Measurements from ENCODE around the gene LRRC75B.

The LRRC75B gene

DNA sequence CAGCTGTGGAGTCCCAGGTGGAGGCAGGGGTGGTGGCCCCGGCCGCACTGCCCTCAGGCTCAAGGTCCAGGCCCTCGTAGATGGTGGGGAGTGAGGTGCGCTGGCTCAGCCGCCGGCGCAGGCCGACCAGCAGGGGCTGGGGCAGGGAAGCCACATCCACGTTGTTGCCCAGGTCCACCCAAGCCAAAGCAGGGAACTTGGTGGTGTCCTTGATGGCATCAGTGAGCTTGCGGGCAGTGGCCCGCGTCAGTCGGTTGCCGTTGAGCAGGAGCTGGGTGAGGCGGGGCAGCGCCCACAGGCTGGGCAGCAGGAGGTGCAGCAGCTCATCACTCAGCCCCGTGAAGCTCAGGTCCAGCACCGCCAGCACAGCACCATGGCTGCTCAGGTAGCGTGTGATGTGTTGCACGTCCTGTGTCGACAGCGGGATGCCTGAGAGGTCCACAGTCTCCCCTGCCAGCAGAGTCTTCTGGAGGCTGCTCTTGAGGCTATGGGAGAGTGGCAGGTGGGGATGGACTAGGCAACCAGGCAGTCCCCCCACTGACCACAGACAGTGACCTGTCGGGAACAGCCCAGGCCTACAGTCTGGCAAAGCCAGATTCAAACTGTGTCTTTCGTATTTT lies 6.8 kb downstream of the LRRC75B start:
- no peak for DNase-seq

GRCh38 chr22:24585461-24585860 lies 7.4 kb downstream of the LRRC75B start:
- DNase-seq = no peak

DNA sequence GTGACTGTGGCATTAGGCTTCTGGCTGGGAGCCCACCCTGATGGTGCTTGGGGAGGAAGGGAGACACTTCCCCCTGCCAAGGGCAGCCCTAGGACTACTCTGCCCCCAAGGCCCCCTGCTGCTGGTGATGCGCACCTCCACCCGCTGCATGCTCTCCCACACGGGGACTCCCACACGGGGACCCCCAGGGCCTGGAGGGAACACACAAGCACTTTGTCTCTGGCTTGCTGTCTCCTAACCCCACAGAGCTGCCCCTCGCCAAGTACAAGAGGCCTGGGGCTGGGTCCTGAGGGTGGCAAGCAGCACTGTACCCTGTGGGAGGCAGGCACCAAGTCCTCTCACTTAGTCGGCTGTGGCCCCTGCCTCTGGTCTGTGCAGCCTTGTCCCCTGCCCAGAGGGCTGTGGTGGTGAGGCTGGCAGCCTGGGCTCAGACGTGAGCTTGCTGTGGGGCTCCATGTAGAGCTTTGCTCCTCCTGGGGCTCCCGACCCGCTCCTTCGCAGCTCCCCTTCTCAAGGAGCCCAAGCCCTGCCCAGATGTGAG lies 7.9 kb downstream of the LRRC75B start:
- DNase-seq = no peak

DNA sequence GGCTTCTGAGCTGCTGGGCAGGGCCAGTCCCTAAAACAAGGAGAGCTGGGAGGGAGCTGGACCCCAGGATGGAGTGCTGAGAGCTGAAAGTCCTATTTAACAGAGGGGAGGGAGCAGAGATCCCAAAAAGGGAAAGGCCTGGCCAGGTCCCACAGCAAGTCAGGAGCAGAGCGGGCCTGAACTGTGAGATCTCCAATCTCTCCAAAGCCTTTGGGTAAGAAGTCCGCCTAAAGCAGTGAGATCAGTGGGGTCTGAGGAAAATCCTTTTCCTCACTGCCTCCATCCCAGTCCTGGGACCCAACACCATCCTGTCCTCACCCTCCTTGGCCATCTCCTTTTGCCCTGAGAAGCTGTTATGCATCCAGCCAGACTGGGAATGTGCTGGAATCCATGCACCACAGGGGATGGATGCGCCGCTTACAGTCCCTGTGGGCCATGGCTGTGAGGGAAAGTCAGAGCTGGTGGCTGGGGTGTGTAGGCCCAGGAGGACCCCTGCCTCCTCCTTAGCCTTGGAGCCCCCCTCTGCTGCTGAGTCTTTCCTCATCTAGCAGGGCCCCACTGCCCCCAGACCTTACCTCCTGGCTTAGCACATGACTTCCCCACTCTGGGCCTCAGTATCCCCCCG lies 8.6 kb downstream of the LRRC75B start:
- no peak for DNase-seq

DNA sequence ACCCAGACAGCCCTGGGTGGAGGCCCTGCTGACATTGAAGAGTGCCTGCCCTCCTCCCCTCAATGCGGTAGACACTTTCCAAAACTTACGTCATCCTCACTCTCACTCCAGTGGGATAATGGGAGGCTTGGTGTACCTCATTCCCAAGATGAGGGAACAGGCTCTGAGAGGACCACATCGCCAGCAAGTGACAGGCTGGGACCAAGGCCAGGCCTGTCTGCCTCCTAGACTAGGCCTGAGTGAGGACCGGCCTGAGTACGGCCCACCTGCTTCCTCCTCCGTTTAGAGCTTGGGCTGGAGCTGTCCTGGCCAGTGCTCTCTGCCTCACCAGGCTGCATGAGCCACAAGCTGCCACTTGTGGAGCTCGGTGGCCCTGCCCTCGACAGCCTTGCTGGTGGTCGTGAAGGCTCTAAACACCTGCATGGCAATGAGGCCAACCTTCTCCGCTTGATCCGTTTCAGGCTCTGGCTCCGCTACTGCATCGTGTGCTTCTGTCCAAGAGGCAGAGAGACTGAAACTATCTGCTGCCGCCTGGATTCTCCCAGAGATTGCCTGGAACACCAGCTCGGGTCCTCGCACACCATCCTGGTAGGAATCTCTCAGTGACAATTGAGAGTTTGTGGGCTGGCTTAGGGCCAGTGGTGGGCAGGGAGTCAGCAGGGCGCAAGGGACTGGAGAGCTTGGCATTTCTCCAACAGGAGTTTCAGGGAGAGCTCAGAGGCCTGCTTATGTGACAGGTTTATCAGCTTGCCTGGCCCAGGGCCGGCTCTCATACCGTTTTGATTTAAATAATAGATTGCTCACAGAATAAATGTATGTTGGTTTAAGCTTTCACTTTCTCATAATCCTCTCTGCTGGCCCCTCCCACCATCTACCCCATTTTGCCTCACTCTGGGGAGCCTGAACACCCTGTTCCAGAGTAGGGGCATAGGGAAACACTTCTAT lies 9.4 kb downstream of the LRRC75B start:
- DNase-seq = no peak

DNA sequence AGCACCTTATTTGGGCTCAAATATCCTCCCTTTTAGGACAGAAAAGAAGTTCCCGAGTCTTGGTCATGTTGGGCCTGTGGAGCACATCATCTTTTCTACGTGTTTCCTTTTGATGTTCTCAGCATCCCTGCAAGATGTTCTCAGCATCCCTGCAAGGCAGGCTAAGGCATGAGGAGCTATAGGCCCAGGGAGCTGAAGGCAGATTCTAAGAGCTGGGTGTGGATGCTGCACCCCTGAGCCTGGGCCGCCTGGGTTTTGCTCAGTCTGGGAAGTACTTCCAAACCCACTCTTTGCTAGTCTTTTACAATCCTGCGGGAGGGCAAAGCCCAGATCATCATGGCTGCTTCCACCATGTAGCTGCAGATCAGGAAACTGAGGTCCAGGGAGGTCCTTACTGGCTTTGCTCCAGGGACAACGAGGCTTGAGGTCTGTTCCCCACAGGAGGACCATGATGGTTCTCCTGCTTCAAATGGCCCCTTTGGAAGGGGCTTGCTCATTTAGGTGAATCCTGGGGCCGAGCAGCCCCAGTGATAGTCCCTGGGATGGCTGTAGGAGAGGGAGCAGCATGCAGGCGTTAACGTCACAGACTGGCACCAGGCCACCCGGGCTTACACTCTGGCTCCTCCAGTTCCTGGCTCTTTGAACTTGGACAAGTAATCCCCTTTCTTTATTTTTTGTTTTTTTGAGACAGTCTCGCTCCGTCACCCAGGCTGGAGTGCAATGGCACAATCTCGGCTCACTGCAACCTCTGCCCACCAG lies 10.6 kb downstream of the LRRC75B start:
- no peak for DNase-seq

- DNase-seq = no peak
Observed at GRCh38 chr22:24580276-24580675, 12.6 kb downstream of the LRRC75B start.

DNA sequence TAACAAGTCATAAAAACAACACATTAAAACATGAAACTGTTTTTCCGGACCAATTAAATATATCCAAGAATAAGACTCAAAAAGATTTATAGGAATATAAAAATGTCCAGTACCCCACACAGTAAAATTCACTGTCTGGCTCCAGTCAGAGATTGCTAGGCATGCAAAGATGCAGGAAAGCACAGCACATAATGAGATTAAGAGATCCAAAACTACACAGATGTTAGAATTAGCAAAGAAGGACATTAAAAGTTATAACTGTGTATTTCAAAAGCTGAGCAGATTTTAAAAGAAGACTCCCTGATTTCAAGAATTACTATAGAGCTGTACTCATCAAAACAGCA lies 13.6 kb downstream of the LRRC75B start:
- DNase-seq = no peak

DNA sequence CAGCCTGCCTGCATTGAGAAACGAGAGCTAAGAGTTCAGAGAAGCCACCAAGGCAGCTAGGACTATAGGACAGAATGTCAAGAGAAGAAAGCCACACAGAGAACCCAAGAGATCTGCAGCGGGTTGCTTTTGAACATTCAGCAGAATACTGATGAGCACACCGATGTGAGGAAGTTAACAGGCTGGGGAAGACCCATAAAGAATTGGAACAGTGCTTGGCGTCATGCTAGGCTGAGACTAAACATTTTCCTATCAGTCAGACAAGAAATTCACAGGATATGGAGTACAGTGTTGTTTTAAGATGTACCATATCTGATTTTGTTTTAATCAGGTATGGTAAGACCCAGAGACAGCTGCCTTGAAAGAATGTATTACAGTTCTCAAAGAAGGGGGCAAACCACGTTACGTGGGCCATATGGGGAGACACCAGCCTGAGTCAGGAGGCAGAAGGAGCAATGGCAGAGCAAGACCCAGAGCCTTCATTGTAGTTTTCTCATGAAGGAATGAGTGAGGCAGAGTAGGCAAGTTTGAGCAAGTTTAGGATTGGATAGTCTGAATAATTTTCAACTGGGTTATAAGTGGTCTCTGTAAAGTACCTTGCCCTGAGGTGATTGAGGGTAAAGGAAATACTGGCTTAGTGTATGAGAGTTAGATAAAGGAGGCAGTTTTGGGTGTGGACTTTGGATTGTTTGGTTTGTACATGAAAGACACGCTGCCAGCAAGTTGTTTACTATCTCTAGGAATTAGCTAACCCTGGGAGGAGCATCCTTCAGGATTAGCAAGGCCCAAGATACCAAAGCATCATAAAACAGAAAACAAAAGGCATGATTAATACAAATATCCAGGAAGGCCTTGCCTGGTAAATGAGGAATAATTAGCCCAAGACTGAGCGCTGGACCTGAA lies 14.3 kb downstream of the LRRC75B start:
- no peak for DNase-seq

- no peak for DNase-seq
Observed at GRCh38 chr22:24576778-24577177, 16.1 kb downstream of the LRRC75B start.

GRCh38 chr22:24571266-24571665 lies 21.6 kb downstream of the LRRC75B start:
- DNase-seq = no peak

- no peak for DNase-seq
Observed at GRCh38 chr22:24567668-24568067, 25.2 kb downstream of the LRRC75B start.

DNA sequence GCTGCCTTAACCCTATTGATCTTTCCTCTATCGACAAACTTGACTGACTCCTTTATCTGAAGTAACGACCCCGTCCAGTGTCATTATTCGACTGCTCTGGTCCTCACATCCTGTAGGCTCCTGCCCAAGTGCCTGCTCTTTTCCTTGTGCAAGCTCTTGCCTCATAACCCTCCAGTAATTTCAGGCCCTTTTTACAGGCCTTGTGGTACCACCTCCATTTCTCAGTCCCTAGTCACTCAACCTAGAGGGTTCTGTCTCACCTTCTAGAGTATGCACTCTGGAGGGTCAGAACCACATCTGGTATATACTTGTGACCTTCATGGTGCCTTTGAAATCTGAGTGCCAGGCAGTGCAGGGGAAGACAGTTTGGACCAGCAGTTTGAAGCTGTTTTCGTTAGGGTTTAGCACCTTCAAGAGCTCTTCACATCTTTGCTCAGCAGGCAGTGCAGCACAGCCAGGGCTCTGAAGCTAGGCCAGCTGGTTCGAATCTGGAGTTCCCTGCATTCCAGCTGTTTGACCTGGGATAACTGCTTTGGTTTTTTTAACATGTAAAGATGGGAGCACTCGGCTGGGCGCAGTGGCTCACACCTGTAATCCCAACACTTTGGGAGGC lies 25.9 kb downstream of the LRRC75B start:
- DNase-seq = no peak

GRCh38 chr22:24565077-24565476 lies 27.8 kb downstream of the LRRC75B start:
- no peak for DNase-seq

DNA sequence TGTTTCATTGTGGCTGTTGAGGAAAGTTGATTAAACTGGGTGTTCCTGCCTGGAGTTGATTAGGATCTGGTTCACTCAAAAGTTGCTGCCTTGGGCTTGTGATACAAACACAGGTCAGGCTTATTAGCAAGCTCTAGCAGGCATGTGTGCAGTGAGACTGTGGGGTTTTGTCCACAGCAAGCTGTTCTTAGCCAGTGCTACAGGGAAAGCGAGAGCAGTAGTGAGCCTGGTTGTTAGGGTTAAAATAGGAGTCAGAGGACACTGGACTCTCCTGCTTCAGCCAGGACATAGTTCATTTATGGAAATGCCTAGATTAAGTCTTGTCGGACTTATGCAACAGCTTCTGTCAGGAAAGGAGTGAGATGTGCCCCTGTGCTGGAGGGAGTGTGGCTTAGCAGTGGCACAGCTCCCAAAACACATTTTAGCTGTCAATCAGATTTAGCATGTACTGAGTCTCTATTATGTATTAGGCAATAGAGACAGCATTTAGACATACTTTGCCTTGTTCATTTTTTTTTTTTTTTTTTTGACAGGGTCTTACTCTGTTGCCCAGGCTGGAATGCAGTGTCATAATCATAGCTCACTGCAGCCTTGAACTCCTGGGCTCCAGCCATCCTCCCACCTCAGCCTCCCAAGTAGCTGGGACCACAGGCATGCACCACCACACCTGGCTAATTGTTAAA lies 28.4 kb downstream of the LRRC75B start:
- no peak for DNase-seq

GRCh38 chr22:24563246-24563645 lies 29.6 kb downstream of the LRRC75B start:
- DNase-seq = no peak

DNA sequence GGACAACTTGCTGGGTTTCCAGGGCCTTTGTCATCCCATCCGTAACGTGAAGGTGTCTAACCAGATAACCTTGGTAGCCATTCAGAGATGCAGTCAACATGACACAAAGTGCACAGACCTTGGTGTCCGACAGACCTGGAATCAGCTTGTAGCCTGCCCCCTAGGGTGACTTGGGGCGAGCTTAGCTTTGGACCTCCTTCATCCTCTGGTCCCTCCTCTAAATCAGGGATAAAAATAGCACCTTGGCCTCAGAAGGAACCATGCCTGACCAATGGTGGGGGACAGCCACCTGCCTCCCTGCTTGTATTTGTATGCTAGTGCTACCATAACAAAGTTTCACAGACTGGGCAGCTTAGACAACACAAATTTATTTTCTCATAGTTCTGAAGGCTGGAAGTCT lies 33.4 kb downstream of the LRRC75B start:
- DNase-seq = no peak

DNA sequence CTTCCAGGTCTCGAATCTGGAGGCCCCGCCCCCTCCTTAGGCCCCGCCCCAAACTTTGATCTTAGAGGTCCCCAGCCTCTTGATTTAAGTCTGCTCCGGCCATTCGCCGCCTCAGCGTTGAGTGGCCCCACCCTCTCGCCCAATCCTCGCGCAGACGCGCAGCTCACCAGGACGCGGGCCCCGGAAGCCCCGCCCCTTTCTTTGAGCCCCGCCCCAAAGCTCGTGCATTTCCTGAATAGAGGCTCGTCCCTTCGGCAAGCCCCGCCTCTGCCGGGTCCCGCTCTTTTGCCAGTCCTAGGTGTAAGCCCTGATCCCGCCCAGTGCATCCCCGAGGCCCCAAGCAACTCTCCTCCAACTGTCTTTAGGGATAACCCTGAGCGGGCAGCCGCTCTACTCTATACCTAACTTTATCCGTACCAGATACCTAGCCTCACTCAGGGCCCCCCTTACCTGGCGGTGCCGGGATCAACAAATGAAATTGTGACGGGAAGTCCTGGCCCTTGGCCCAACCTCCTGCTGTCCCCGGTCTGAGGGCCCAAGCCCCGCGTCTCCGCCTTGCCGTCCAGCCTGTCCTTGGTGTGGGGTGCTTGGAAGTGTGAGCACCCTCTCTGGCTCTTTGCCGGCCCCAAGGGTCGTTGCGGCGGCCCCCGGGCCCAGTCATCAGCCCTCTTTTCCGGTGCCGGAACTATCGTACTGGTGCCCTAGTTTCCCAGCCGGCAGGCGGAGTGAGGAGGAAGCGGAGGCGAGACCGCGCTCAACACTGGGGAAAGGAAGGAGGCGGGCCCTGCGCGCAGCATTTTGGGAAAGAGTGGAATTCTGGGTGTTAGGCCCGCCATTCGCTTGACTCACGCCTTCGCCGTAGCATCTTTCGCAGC lies 37.5 kb downstream of the LRRC75B start, which contains the start of gene SNRPD3:
SNRPD3 (plus strand) TSS at position 835 of the 875 bp plus-strand sequence. CDS start 1,676 bp downstream, outside the sequence.
- DNase-seq = peak; percentile 99
